Peyer's patch (tissue), 4 donors: ENCODE measurements around the gene CCNDBP1.

Experiments used
- POLR2A ChIP-seq, 2 donors: fragments of 450-650 bp; IDR thresholded peaks; one replicate each; pipeline ENCODE4 v1.5.1; 2017; ENCODE audit warnings: antibody characterized with exemption in 2 of 2, mild to moderate bottlenecking in 2 of 2, moderate library complexity in 2 of 2
- TF ChIP-seq, protein P1 (sequence below), 6 experiments: fragments of 450-650 bp in 4 of 6; fragments of 200-600 bp in 2 of 6; sonication (generic) in 1 of 6; IDR thresholded peaks; one replicate each; pipeline ENCODE4 v1.5.1; 2017 to 2019; ENCODE audit warnings: antibody characterized with exemption in 6 of 6, mild to moderate bottlenecking in 3 of 6, moderate library complexity in 1 of 6

DNA sequence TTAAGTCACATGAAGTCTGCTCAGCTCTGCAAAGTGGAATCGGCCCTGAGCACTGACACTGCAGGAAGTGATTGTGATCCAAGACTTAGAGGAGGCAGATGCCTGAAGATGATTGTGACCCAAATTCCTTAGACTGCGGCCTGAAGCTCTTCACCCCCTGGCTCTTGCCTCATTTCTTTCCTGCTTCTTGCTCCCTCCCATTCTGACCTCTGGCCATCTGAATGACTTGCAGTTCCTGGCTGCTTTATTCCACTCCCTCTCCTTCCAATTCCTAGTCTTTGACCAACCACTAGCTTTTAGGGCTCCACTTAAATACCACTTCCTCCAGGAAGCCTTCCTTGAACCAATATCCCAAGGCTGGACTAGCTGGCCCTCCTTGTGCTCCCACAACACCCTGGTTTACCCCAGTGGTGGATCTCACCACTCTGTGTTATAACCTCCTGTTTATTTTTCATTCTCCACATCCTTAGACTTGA is 45.5 kb downstream of the CCNDBP1 start:
- TF ChIP-seq, protein P1, sequence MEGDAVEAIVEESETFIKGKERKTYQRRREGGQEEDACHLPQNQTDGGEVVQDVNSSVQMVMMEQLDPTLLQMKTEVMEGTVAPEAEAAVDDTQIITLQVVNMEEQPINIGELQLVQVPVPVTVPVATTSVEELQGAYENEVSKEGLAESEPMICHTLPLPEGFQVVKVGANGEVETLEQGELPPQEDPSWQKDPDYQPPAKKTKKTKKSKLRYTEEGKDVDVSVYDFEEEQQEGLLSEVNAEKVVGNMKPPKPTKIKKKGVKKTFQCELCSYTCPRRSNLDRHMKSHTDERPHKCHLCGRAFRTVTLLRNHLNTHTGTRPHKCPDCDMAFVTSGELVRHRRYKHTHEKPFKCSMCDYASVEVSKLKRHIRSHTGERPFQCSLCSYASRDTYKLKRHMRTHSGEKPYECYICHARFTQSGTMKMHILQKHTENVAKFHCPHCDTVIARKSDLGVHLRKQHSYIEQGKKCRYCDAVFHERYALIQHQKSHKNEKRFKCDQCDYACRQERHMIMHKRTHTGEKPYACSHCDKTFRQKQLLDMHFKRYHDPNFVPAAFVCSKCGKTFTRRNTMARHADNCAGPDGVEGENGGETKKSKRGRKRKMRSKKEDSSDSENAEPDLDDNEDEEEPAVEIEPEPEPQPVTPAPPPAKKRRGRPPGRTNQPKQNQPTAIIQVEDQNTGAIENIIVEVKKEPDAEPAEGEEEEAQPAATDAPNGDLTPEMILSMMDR (IDR thresholded peaks at IDR 0.05) = no peak
- TF ChIP-seq POLR2A (IDR thresholded peaks at IDR 0.05) = no peak
